Measurements from ENCODE around the gene REEP1. TPM values are rescaled to one million over a fixed set of nuclear protein-coding genes. Genes with fewer than 3 reads are reported as not detected.

Gene REEP1
- total and polyA plus RNA-seq, 2 experiments from 2014 or later, result 21.5 to 26.5 TPM

DNA sequence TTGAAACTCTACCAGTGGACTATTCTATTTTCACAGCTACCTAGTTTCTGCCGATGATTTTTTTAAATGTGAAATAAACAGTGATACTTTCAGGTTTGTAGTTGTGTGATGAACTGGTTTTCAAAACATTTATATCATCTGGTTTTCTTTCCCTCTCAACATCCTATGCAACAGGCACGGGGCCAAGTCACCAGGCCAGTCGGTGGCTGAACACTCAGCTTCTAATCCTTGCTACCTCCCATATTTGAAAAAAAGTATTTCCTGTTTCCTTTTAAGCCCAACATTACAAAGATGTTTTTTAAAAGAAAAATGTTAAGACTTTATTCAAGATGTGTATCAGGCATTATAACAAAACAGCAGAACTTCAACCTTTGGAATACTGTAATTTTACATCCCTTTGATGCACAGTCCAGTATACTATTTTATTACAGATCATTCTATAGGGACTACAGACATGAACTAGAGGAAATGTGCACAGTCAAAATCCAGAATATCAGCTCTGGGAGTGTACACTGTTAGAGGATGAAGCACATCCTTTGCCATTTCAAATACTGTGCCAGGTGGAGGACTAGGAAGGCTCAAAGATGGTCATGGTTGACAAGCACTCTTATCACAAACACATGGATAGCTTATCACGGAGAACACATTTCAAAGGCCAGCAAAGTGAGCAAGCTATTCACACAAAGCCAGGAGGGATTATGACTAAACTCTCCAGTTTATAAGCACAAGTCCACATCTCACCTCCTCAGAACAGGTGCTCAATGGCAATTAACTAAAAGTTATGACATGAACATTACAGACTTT, 123.5 kb downstream of the REEP1 start:
- WGBS (ENCODE audit: low lambda C conversion rate, missing lambda C conversion rate), result 61% methylated on average over 4 of the region's 4 CpGs
- Histone ChIP-seq H3K4me2 (peak overlapping the region; percentile 27), H3K4me1 (ENCODE audit: insufficient read depth) (peaks cover 15% of the 10 kb centered on the region), H3K79me2 (no peaks in the 10 kb centered on the region), H3K9me2 (replicated peaks; ENCODE audit: insufficient read depth) (no peaks in the 10 kb centered on the region), H3K27ac (peak overlapping the region; percentile 70), H2AFZ (no peak overlapping the region), H3K9me3 (ENCODE audit: low read depth) (no peaks in the 10 kb centered on the region), H4K20me1 (ENCODE audit: insufficient read depth, poor library complexity, severe bottlenecking) (no peaks in the 10 kb centered on the region), H3K36me3 (replicated peaks; ENCODE audit: insufficient read depth, low read depth) (no peaks in the 10 kb centered on the region), H3K4me3 (no peak overlapping the region), H3K27me3 (no peaks in the 10 kb centered on the region)
- peak; percentile 36 for DNase-seq (ENCODE audit: low spot score)
- TF ChIP-seq EZH2phosphoT487 (IDR thresholded peaks at IDR 0.05; ENCODE audit: low read depth, severe bottlenecking, unreplicated experiment) (no peak), EZH2 (IDR thresholded peaks at IDR 0.05; ENCODE audit: borderline replicate concordance) (no peak)
- TF ChIP-seq, protein P1, sequence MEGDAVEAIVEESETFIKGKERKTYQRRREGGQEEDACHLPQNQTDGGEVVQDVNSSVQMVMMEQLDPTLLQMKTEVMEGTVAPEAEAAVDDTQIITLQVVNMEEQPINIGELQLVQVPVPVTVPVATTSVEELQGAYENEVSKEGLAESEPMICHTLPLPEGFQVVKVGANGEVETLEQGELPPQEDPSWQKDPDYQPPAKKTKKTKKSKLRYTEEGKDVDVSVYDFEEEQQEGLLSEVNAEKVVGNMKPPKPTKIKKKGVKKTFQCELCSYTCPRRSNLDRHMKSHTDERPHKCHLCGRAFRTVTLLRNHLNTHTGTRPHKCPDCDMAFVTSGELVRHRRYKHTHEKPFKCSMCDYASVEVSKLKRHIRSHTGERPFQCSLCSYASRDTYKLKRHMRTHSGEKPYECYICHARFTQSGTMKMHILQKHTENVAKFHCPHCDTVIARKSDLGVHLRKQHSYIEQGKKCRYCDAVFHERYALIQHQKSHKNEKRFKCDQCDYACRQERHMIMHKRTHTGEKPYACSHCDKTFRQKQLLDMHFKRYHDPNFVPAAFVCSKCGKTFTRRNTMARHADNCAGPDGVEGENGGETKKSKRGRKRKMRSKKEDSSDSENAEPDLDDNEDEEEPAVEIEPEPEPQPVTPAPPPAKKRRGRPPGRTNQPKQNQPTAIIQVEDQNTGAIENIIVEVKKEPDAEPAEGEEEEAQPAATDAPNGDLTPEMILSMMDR (IDR thresholded peaks at IDR 0.05; ENCODE audit: poor library complexity), result no peak

DNA sequence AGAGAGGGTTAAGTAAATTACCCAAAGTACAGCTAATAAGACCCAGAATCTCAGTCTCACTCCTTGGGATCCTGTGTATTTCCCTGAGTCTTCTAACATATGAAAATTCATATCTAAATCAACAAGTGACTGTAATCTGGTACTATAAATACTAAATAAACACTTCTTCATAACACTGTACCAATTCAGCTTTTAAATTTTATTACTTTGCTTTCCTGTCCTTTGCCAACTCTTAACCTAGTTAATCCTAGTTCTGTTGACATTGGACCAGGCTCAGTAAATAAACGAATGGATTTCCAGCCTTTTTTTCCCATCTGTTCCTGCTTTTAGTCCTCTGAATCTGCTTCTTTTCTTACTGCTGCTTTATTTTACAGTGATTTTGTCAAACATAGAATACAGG, 124.4 kb downstream of the REEP1 start:
- H3K27me3 ChIP-seq, result no peaks in the 10 kb centered on the region
- H2AFZ ChIP-seq, result no peak overlapping the region
- H3K4me2 ChIP-seq, result no peak overlapping the region
- WGBS (ENCODE audit: low lambda C conversion rate, missing lambda C conversion rate), result 57% methylated on average over 1 of the region's 1 CpG
- no peaks in the 10 kb centered on the region for H3K9me3 ChIP-seq (ENCODE audit: low read depth)
- H3K27ac ChIP-seq, result peak overlapping the region; percentile 70
- H4K20me1 ChIP-seq (ENCODE audit: insufficient read depth, poor library complexity, severe bottlenecking), result no peaks in the 10 kb centered on the region
- DNase-seq (ENCODE audit: low spot score), result no peak
- no peaks in the 10 kb centered on the region for H3K79me2 ChIP-seq
- H3K9me2 ChIP-seq (replicated peaks; ENCODE audit: insufficient read depth), result no peaks in the 10 kb centered on the region
- no peaks in the 10 kb centered on the region for H3K36me3 ChIP-seq (replicated peaks; ENCODE audit: insufficient read depth, low read depth)
- H3K4me3 ChIP-seq, result no peak overlapping the region
- peaks cover 15% of the 10 kb centered on the region for H3K4me1 ChIP-seq (ENCODE audit: insufficient read depth)
- TF ChIP-seq, protein P1 (IDR thresholded peaks at IDR 0.05; ENCODE audit: poor library complexity), result no peak
- TF ChIP-seq EZH2 (IDR thresholded peaks at IDR 0.05; ENCODE audit: borderline replicate concordance), result no peak
- no peak for TF ChIP-seq EZH2phosphoT487 (IDR thresholded peaks at IDR 0.05; ENCODE audit: low read depth, severe bottlenecking, unreplicated experiment)

DNA sequence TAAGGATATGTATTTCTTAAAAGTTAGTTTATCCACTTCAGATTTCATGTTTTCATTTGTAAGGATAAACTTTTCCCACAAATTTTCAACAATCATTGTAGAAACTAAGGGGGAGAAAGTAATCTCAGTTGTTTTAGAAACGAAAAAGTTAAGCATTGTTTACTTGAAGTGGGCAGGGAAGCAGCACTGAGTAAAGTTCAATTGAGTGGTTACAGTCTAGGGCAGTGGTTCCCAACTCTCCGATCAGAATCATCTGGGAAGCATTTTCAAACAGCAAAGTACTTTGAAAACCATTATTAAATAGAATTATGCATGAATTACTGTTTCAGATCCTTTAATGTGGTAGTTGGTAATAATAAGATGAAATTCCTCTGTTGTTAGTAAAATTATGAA, 125.6 kb downstream of the REEP1 start:
- no peaks in the 10 kb centered on the region for H3K36me3 ChIP-seq (replicated peaks; ENCODE audit: insufficient read depth, low read depth)
- 81% methylated on average over 2 of the region's 2 CpGs for WGBS (ENCODE audit: low lambda C conversion rate, missing lambda C conversion rate)
- peaks cover 15% of the 10 kb centered on the region for H3K4me1 ChIP-seq (ENCODE audit: insufficient read depth)
- no peak overlapping the region for H2AFZ ChIP-seq
- no peaks in the 10 kb centered on the region for H4K20me1 ChIP-seq (ENCODE audit: insufficient read depth, poor library complexity, severe bottlenecking)
- no peak overlapping the region for H3K4me2 ChIP-seq
- H3K4me3 ChIP-seq, result no peak overlapping the region
- no peaks in the 10 kb centered on the region for H3K9me2 ChIP-seq (replicated peaks; ENCODE audit: insufficient read depth)
- H3K9me3 ChIP-seq (ENCODE audit: low read depth), result no peaks in the 10 kb centered on the region
- no peaks in the 10 kb centered on the region for H3K79me2 ChIP-seq
- DNase-seq (ENCODE audit: low spot score), result no peak
- H3K27ac ChIP-seq, result no peak overlapping the region
- TF ChIP-seq EZH2 (IDR thresholded peaks at IDR 0.05; ENCODE audit: borderline replicate concordance) (no peak), EZH2phosphoT487 (IDR thresholded peaks at IDR 0.05; ENCODE audit: low read depth, severe bottlenecking, unreplicated experiment) (no peak)
- TF ChIP-seq, protein P1 (IDR thresholded peaks at IDR 0.05; ENCODE audit: poor library complexity), result no peak
- no peaks in the 10 kb centered on the region for H3K27me3 ChIP-seq

Data from hepatocyte (in vitro differentiated cells).